GM08714 (cell line): ENCODE data around the gene HEMK1.
A peak's percentile ranks its signal among the peaks of the same experiment; 100 is the strongest.

Source experiments
- H3K4me3 ChIP-seq: fragments of 200-500 bp; sonication (Bioruptor generic); 2 replicates; pipeline ENCODE4 v1.5.1; 2014; ENCODE audit warnings: mild to moderate bottlenecking, low read length, inconsistent platforms
- ZNF274 ChIP-seq: IDR thresholded peaks from 2 replicates; pipeline ENCODE4 v1.6.1; 2012; ENCODE audit warnings: mild to moderate bottlenecking, low read depth, low read length

Gene HEMK1, protein sequence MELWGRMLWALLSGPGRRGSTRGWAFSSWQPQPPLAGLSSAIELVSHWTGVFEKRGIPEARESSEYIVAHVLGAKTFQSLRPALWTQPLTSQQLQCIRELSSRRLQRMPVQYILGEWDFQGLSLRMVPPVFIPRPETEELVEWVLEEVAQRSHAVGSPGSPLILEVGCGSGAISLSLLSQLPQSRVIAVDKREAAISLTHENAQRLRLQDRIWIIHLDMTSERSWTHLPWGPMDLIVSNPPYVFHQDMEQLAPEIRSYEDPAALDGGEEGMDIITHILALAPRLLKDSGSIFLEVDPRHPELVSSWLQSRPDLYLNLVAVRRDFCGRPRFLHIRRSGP

DNA sequence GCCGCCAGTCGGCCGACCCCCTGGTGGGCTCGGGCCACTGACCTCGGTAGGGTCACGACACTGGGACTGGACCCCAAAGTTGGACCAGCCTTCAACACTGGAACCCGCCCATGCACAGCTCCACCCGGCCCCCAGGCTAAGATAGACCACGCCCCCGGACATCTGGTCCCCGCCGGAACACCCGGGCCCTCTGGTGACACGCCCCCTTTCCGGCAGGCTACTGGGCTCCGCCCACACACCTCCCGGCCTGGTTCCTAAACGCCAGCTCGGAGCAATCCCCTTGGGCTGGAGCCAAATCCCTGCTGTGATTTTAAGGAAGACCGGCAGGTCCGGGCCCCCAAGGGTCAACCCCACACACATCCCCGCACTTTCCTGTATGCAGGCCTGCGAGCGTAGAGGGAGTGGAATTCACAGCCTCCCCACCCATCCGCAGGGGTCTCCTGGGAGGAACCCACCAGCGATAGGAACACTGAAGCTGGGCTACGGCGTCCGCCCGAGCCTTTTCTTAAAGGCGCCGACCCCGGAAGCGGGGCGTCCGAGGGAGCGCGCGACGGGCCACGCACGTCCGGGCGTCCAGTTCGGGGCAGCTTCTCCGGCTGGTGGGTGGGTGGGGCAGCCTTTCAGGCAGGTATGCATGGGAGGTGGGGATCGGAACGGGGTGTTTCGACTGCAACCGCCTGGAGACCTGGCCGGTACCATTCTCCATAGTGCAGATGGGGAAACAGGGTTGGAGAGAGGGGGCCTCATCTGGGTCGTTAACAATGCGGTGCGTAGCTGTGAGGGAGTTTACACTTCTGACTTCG is at the start of gene HEMK1:
Gene HEMK1, plus strand, starts transcription at position 576 of the 803 bp plus-strand sequence. CDS start 1,583 bp downstream, outside the sequence.
- TF ChIP-seq ZNF274 = no peak
- H3K4me3 ChIP-seq = peak within 1 kb of the TSS; percentile 87

- no peak overlapping the region for H3K4me3 ChIP-seq
- no peak for TF ChIP-seq ZNF274
These were observed 48.5 kb upstream of the HEMK1 start for GRCh38 chr3:50520849-50521248.

DNA sequence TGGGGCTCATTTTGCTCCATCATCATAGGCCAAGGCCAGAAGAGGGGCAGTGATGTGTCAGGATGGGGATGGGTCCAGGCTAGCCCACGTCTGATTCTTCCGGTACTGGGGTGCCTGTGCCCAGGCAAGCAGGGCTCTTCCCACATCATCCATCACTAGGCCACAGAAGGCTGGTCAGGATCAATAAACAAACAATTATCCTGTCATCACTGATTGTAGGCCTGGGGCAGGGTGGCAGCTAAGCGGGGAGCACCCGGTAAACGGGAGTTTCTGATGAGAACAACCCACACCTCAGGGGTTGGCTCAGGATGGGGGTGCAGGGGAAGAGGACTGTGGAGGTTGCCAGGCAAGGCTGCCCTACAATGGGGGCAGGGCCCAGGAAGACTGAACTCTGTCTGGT is 47.8 kb upstream of the HEMK1 start:
- TF ChIP-seq ZNF274 = no peak
- H3K4me3 ChIP-seq = no peak overlapping the region

- no peak for TF ChIP-seq ZNF274
- H3K4me3 ChIP-seq = no peak overlapping the region
These were observed 46.0 kb upstream of the HEMK1 start for GRCh38 chr3:50523279-50523811.

- H3K4me3 ChIP-seq = no peak overlapping the region
- TF ChIP-seq ZNF274 = no peak
These were observed 44.6 kb upstream of the HEMK1 start for GRCh38 chr3:50524746-50525145.

DNA sequence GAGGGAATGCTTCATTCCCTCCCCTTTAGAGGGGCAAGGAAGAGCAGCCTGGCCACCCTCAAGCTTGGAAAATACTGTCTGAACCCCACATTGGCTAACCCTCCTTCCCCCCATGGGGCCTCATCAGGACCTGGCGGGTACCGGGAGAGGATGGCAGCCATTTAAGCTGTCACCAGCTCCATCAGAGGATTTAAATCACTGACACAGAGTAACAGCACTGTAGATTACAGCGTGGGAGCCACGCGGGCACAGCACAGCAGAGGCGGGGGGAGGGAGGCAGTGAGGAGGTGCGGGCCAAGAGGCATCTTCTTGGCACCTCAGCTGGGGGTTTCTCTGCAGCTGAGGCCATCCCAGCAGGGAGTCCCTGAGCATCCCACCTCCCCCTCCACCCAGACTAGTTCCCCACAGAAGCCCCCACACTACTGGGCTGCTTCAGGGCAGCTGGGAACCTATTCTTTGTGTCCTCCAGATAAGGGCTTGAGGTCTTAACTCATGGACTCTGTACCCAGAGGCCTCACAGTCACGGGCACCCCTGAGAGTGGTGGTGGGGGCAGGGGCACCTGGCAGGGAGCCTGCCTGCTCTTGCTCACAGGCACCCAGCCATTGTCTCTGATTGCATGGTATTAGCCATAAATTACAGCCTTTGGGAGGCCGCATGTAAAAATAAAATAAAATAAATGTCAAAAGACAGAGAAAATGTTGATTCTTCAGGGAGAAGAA is 44.0 kb upstream of the HEMK1 start:
- no peak for TF ChIP-seq ZNF274
- H3K4me3 ChIP-seq = no peak overlapping the region

DNA sequence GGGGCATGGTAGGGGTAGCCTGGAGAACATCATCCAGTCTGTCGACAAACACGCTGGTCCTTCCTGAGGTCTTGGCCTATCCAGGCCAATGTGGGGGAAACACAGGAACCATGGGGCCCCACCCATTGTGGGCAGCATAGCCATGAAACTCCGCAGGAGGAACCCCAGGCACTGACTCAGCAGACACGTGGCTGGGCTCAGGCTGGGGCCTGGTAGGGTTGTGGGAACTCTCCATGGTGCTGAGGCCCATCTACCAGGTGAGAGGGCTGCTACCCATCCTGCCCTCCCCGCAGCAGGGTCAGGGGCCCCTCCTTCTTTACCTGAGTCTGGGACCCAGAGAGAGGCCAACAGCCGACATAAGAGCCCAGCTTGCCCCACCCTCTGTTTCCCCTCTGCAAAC is 43.3 kb upstream of the HEMK1 start:
- TF ChIP-seq ZNF274 = no peak
- H3K4me3 ChIP-seq = no peak overlapping the region

DNA sequence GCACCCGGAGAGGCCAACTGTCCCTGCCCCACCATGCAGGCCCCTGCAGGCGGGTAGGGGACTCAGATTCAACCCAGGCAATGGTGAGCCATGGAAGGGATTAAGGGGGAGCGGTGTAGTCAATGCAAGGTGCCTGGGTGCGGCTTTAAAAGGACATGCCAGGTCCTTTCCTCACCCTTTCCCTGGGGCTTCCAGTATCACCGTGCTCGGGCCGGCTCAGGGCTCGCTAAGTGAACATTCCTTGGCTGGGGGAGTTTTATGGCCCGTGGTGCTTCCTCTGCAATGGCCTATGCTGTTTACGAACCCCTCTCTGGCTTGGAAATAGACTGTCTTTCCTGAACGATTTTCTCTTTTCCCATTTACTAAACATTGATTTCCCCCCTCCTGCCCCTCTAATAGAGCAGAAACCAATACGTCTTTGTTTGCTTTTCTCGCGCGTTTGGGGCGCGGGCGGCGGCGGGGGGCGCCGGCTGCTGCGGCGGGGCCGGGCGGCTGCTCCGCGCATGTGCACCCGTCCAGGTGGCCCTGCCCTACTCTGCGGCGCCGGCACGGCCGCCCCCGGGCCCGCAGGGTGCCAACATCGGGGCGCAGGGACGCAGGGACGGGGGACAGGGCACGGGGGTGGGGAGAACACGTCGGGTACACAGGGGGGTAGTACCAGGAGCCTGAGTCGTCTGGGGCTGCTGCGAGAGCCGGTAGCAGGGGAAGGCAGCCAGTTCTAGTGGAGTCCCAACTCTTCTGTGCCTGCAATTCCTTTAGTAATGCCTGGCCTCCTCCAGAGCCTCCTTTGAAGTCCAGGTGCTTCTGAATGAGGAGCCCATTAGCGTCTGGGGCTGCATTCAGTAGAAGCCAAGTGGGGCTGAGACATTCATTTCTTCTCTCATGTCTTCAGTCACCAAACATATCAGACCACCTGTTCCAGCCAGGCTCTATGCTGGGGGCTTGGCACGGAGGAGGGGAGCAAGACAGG is 39.0 kb upstream of the HEMK1 start:
- no peak for TF ChIP-seq ZNF274
- H3K4me3 ChIP-seq = no peak overlapping the region

DNA sequence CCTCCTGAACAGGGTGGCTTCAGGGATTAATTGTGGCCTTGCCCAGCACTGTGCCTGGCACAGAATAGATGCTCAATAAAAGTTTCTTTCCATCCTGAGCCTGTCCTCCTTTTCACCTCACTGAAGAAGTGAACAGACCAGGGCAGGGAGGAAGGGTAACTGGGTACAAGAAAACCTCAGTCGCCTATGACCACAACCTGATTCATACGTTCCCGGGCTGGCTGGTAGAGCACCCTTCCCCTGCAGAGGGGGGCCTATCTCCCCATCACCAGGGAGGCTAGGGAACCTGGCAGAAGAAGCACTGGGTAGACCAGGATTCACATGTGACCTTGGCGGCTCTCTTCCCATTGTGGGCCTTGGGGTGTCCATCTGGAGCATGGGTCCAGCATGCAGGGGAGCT is 38.1 kb upstream of the HEMK1 start:
- no peak for TF ChIP-seq ZNF274
- H3K4me3 ChIP-seq = no peak overlapping the region

DNA sequence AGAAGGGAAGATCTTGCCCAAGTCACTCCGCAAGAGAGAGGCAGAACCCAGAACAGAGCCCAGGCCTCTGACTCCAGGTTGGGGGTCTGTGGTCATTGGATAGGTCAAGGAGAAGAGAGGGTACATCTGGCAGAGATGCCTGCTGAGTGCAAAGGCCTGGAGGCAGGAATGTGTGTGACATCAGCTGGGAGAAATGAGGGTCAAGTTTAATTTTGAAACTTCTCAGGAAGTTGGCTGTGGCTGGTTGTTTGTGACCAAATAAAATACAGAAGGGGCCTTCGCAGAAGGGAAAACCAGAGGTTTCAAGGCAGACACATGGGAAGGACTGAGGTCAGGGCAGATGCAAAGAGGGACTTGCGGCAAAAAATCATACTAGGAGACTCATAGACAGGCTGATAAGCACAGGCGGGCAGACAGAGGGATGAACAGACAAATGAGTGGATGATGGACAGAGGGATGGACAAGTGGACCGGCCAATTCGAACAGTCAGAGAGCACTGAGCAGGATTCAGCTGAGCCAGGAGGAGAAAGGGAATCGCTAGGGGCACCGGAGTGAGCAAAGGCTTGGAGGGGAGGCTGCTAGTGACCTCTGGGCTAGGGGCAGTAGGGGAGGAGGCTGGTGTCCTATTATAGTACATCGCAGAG is 37.1 kb upstream of the HEMK1 start:
- TF ChIP-seq ZNF274 = no peak
- no peak overlapping the region for H3K4me3 ChIP-seq

- H3K4me3 ChIP-seq = no peak overlapping the region
- no peak for TF ChIP-seq ZNF274
These were observed 36.0 kb upstream of the HEMK1 start for GRCh38 chr3:50533316-50533715.

GRCh38 chr3:50533807-50534461 is 35.4 kb upstream of the HEMK1 start:
- H3K4me3 ChIP-seq = no peak overlapping the region
- no peak for TF ChIP-seq ZNF274
